Right lobe of liver (tissue), 6 donors: Measurements from ENCODE around the gene ZNF385B. TPM values are rescaled to one million over a fixed set of nuclear protein-coding genes. Genes with fewer than 3 reads are reported as not detected.

Experiments used
- ATAC-seq, 4 donors: fragments of 200-7000 bp; cut with Tn5 transposase; one replicate each; pipeline ENCODE4 v1.9.1; 2020; ENCODE audit warnings: mild to moderate bottlenecking in 4 of 4, moderate library complexity in 4 of 4
- DNase-seq, 3 donors: peaks; one replicate each; pipeline ENCODE4 v3.0.0-alpha.2; 2020
- H3K27ac ChIP-seq, 3 donors: fragments of 200-600 bp; one replicate each; pipeline ENCODE4 v1.8.0; 2022
- H3K27me3 ChIP-seq, 2 donors: fragments of 200-600 bp; one replicate each; pipeline ENCODE4 v1.8.0; 2022
- H3K36me3 ChIP-seq, 4 donors: fragments of 200-600 bp; sonication (generic) in 1 of 4; one replicate each; pipeline versions ENCODE4 v1.5.1 to v1.8.0; 2017 to 2022; ENCODE audit warnings: control low read depth in 1 of 4
- H3K4me1 ChIP-seq, 4 donors: fragments of 200-600 bp; sonication (generic) in 1 of 4; one replicate each; pipeline versions ENCODE4 v1.5.1 to v1.8.0; 2017 to 2022; ENCODE audit warnings: control low read depth in 1 of 4
- H3K4me3 ChIP-seq, 3 donors: fragments of 200-600 bp; one replicate each; pipeline ENCODE4 v1.8.0; 2022
- H3K9me3 ChIP-seq, 4 donors: fragments of 200-600 bp; sonication (generic) in 1 of 4; one replicate each; pipeline versions ENCODE4 v1.5.1 to v1.8.0; 2017 to 2022; ENCODE audit warnings: control low read depth in 1 of 4
- CTCF ChIP-seq, 4 donors: fragments of 200-600 bp in 3 of 4; fragments of 450-650 bp in 1 of 4; IDR thresholded peaks; one replicate each; pipeline versions ENCODE4 v1.5.1 to v1.8.0; 2016 to 2022; ENCODE audit warnings: antibody characterized with exemption in 4 of 4, mild to moderate bottlenecking in 2 of 4
- POLR2A ChIP-seq: fragments of 450-650 bp; IDR thresholded peaks from one replicate; pipeline ENCODE4 v1.6.1; 2017; ENCODE audit warnings: antibody characterized with exemption, mild to moderate bottlenecking
- WGBS: methylation state at CpG from one replicate; pipeline ENCODE4 v1.1.6; 2018; ENCODE audit warnings: low coverage, low lambda C conversion rate; ENCODE audit not compliant: insufficient coverage; ENCODE audit errors: missing lambda C conversion rate; 5-methylcytosine and 5-hydroxymethylcytosine counted together
- intact Hi-C, 2 donors: fragments of 100-400 bp; cut with DNase I; formaldehyde crosslinking; loops; one replicate each; pipeline versions ENCODE4 v1.11.2 to v1.14.1; 2022
- total RNA-seq, 6 experiments: library from RNA; depleted of rRNA in 2 of 6; stranded (reverse); fragments of >200 nt in 2 of 6; fragmentation: NEBNext Ultra II Directional in 3 of 6; extraction: Animal tissue kit (Norgen Biotek cat#: 25700) in 3 of 6; gene quantifications; one replicate each; pipeline versions ENCODE4 v1.1.0 to v1.2.4, GENCODE V29; 2016 to 2023
- donor health status: DM: no; HTN: yes; CAD: no.
- donor health status: DM: no; HTN: no; CAD: no.
- donor health status: DM: no; HTN: no; CAD: no.
- donor health status: DM: no; HTN: yes; CAD: no.
- donor health status: DM: no; HTN: yes; CAD: no.

ZNF385B gene
- total RNA-seq, 6 experiments from 2014 or later = 3.9 to 15.7 (median 5.9) TPM

DNA sequence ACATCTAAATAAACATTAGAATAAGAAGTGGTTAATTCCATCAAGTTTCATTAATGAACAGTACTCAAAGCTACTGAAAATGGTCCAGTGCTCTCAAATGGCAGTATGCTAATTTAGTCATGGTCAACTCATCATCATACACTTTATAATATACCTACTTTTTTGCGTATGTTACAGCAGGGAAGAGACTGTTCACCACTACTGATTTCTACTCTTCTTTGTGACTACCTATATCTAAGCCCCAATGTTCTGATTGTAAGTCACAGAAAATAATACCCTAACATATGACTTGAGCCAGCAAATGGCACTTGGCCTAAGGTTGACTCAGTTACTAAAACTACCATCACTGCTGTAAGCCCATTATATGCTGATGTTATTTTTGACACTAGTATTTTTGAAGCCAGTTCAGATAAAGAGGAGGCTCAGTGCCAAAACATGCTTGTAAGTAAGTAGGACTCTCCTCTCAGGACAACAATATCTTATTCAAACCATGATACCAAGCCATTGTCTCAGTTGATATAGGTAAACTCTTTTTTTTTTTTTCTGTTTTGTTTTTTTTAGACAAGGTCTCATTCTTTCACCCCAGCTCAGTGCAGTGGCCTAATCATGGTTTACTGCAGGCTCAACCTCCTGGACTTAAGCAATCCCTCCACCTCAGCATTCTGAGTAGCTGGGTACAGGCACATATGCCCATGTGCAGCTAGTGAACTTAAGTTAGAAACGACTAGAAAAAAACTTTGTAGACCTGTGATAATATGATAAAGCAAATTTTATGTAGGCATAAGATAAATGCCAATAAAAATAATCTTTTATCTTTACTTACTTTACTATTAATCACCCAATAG, 266.9 kb downstream of the ZNF385B start:
- 74% methylated on average over 2 of the region's 2 CpGs for WGBS

GRCh38 chr2:179593323-179593722, 268.1 kb downstream of the ZNF385B start:
- no peak for ATAC-seq
- Histone ChIP-seq H3K36me3 (no peaks in the 10 kb centered on the region), H3K9me3 (no peaks in the 10 kb centered on the region), H3K27ac (no peak overlapping the region), H3K4me1 (no peaks in the 10 kb centered on the region), H3K27me3 (no peaks in the 10 kb centered on the region), H3K4me3 (no peak overlapping the region)
- TF ChIP-seq POLR2A (no peak), CTCF (IDR thresholded peaks at IDR 0.05) (no peak)
- intact Hi-C loops = no loop called here
- DNase-seq = no peak
- 87% methylated on average over 3 of the region's 3 CpGs for WGBS

More for the DNA sequence above, 266.9 kb downstream of the ZNF385B start:
- H3K9me3 ChIP-seq = no peaks in the 10 kb centered on the region
- H3K27me3 ChIP-seq = no peaks in the 10 kb centered on the region
- H3K36me3 ChIP-seq = no peaks in the 10 kb centered on the region
- H3K4me1 ChIP-seq = no peaks in the 10 kb centered on the region
- TF ChIP-seq CTCF (IDR thresholded peaks at IDR 0.05) (no peak), POLR2A (no peak)
- H3K4me3 ChIP-seq = no peak overlapping the region
- ATAC-seq = no peak
- intact Hi-C loops = no loop called here
- no peak overlapping the region for H3K27ac ChIP-seq
- no peak for DNase-seq

GRCh38 chr2:179592167-179592936, 269.1 kb downstream of the ZNF385B start:
- no peak overlapping the region for H3K4me3 ChIP-seq
- WGBS = 79% methylated on average over 7 of the region's 7 CpGs
- TF ChIP-seq CTCF (IDR thresholded peaks at IDR 0.05) (no peak), POLR2A (no peak)

GRCh38 chr2:179591690-179592089, 269.7 kb downstream of the ZNF385B start:
- no peak for TF ChIP-seq CTCF (IDR thresholded peaks at IDR 0.05)
- TF ChIP-seq POLR2A = no peak
- Histone ChIP-seq H3K9me3 (no peaks in the 10 kb centered on the region), H3K4me3 (no peak overlapping the region), H3K27me3 (no peaks in the 10 kb centered on the region), H3K4me1 (no peaks in the 10 kb centered on the region), H3K27ac (no peak overlapping the region), H3K36me3 (no peaks in the 10 kb centered on the region)
- ATAC-seq (no peak), DNase-seq (no peak)
- intact Hi-C loops = no loop called here
- 88% methylated on average over 1 of the region's 1 CpG for WGBS

More at GRCh38 chr2:179592167-179592936, 269.1 kb downstream of the ZNF385B start:
- Histone ChIP-seq H3K36me3 (no peaks in the 10 kb centered on the region), H3K27ac (no peak overlapping the region), H3K27me3 (no peaks in the 10 kb centered on the region), H3K4me1 (no peaks in the 10 kb centered on the region), H3K9me3 (no peaks in the 10 kb centered on the region)
- ATAC-seq (no peak), DNase-seq (no peak)
- intact Hi-C loops = no loop called here
